Stimulated activated CD8-positive, alpha-beta memory T cell treated with anti-CD3 and anti-CD28 coated beads, Interleukin-7, amount 100 ng/mL, for 4 hours (primary cell): Measurements from ENCODE around the gene CCDC120.
A peak's percentile ranks its signal among the peaks of the same experiment; 100 is the strongest.

Experiments used
- DNase-seq, 2 donors: peaks; one replicate each; pipeline ENCODE4 v3.0.0-alpha.2; 2020; ENCODE audit warnings: low read depth in 2 of 2

The CCDC120 gene

GRCh38 chrX:49063715-49064114, 4.9 kb downstream of the CCDC120 start:
- no peak for DNase-seq

GRCh38 chrX:49064303-49064702, 5.5 kb downstream of the CCDC120 start:
- no peak for DNase-seq

- DNase-seq, result no peak
Measured at GRCh38 chrX:49064735-49065134, 5.9 kb downstream of the CCDC120 start.

- DNase-seq, result no peak
Measured at GRCh38 chrX:49066278-49066677, 7.5 kb downstream of the CCDC120 start.

GRCh38 chrX:49066690-49067089, 7.9 kb downstream of the CCDC120 start:
- DNase-seq, result no peak

GRCh38 chrX:49067285-49068120, 8.7 kb downstream of the CCDC120 start:
- no peak for DNase-seq

GRCh38 chrX:49069038-49069437, 10.2 kb downstream of the CCDC120 start:
- DNase-seq, result no peak

GRCh38 chrX:49070988-49071387, 12.2 kb downstream of the CCDC120 start:
- no peak for DNase-seq

GRCh38 chrX:49071877-49072711, 13.3 kb downstream of the CCDC120 start:
- DNase-seq, result no peak

GRCh38 chrX:49072712-49073095, 13.9 kb downstream of the CCDC120 start:
- DNase-seq, result no peak

- peak; percentile 82 to 86 for DNase-seq
Measured at GRCh38 chrX:49073601-49074575, 15.1 kb downstream of the CCDC120 start, which contains the start of gene PRAF2. PRAF2 (minus strand) TSS chrX:49074002; CDS start chrX:49073987, 15 bp downstream.

- no peak for DNase-seq
Measured at GRCh38 chrX:49075347-49075746, 16.5 kb downstream of the CCDC120 start.

- no peak for DNase-seq
Measured at GRCh38 chrX:49077941-49078340, 19.1 kb downstream of the CCDC120 start.

- peak; percentile 60 to 68 for DNase-seq
Measured at GRCh38 chrX:49079489-49080428, 21.0 kb downstream of the CCDC120 start, which contains the start of gene WDR45. WDR45 (minus strand) TSS chrX:49079887; CDS start chrX:49078095, 1,792 bp downstream.

- no peak for DNase-seq
Measured at GRCh38 chrX:49082271-49082871, 23.6 kb downstream of the CCDC120 start.

- DNase-seq, result no peak
Measured at GRCh38 chrX:49089553-49089952, 30.8 kb downstream of the CCDC120 start.

GRCh38 chrX:49096419-49096818, 37.6 kb downstream of the CCDC120 start:
- no peak for DNase-seq

GRCh38 chrX:49100704-49101628, 42.2 kb downstream of the CCDC120 start:
- DNase-seq, result peak; percentile 81 to 85

- DNase-seq, result no peak
Measured at GRCh38 chrX:49101629-49101984, 42.8 kb downstream of the CCDC120 start.
